Neural progenitor cell (in vitro differentiated cells): ENCODE measurements around the gene COX19. TPM values are rescaled to one million over a fixed set of nuclear protein-coding genes. Genes with fewer than 3 reads are reported as not detected.
"Not testable (repeated sequence)": the region's sequence is repeated elsewhere in the genome, so short reads cannot be mapped to it uniquely, and the experiment has no call there.

Experiments used
- DNase-seq: peaks from one replicate; pipeline ENCODE4 v3.0.0-alpha.2; 2016; ENCODE audit warnings: low spot score
- H2AFZ ChIP-seq: fragments of 200-600 bp; sonication (generic); replicated peaks from 2 replicates; pipeline ENCODE4 v1.6.1; 2016; ENCODE audit warnings: antibody characterized with exemption
- H3F3A ChIP-seq: fragments of 200-600 bp; sonication (generic); 2 replicates; pipeline ENCODE4 v1.6.1; 2016; ENCODE audit warnings: antibody characterized with exemption, low read depth
- H3K27ac ChIP-seq: fragments of 200-600 bp; sonication (generic); 2 replicates; pipeline ENCODE4 v1.5.1; 2016; ENCODE audit warnings: mild to moderate bottlenecking
- H3K27me3 ChIP-seq: fragments of 200-600 bp; sonication (generic); 2 replicates; pipeline ENCODE4 v1.6.1; 2016; ENCODE audit warnings: mild to moderate bottlenecking, moderate library complexity
- H3K36me3 ChIP-seq: fragments of 200-600 bp; sonication (generic); 2 replicates; pipeline ENCODE4 v1.5.1; 2016
- H3K4me1 ChIP-seq: fragments of 200-600 bp; sonication (generic); 2 replicates; pipeline ENCODE4 v1.6.1; 2016; ENCODE audit warnings: mixed run types
- H3K4me2 ChIP-seq: fragments of 200-600 bp; sonication (generic); 2 replicates; pipeline ENCODE4 v1.6.1; 2016
- H3K4me3 ChIP-seq: fragments of 200-600 bp; sonication (generic); 2 replicates; pipeline ENCODE4 v1.5.1; 2016
- H3K79me2 ChIP-seq: fragments of 200-600 bp; sonication (generic); 2 replicates; pipeline ENCODE4 v1.6.1; 2016; ENCODE audit warnings: low read depth
- H3K9ac ChIP-seq: fragments of 200-600 bp; sonication (generic); 2 replicates; pipeline ENCODE4 v1.6.1; 2016
- H3K9me3 ChIP-seq: fragments of 200-600 bp; sonication (generic); 2 replicates; pipeline ENCODE4 v1.5.1; 2016; ENCODE audit warnings: low read depth
- H4K20me1 ChIP-seq: fragments of 200-600 bp; sonication (generic); 2 replicates; pipeline ENCODE4 v1.6.1; 2016; ENCODE audit warnings: low read depth
- H3K27ac Mint-ChIP-seq: 3 replicates; pipeline ENCODE4 v1.8.0; 2021; ENCODE audit warnings: mixed read lengths
- H3K27me3 Mint-ChIP-seq: 2 replicates; pipeline ENCODE4 v1.8.0; 2022; ENCODE audit warnings: low read depth, mild to moderate bottlenecking, inconsistent platforms, moderate library complexity, mixed read lengths; ENCODE audit not compliant: insufficient read depth
- H3K36me3 Mint-ChIP-seq: 3 replicates; pipeline ENCODE4 v1.8.0; 2021; ENCODE audit warnings: mixed read lengths
- H3K4me1 Mint-ChIP-seq: 3 replicates; pipeline ENCODE4 v1.8.0; 2021; ENCODE audit warnings: mixed read lengths
- H3K4me3 Mint-ChIP-seq: 3 replicates; pipeline ENCODE4 v1.8.0; 2021; ENCODE audit warnings: mild to moderate bottlenecking, moderate library complexity, mixed read lengths
- H3K9me3 Mint-ChIP-seq: 3 replicates; pipeline ENCODE4 v1.8.0; 2020; ENCODE audit warnings: mixed read lengths
- EZH2 ChIP-seq: fragments of 200-600 bp; sonication (generic); IDR thresholded peaks from 2 replicates; pipeline ENCODE4 v1.6.1; 2017; ENCODE audit warnings: antibody characterized with exemption, mild to moderate bottlenecking, moderate library complexity
- EZH2phosphoT487 ChIP-seq: fragments of 200-600 bp; sonication (generic); IDR thresholded peaks from 2 replicates; pipeline ENCODE4 v1.6.1; 2017; ENCODE audit warnings: antibody characterized with exemption
- total RNA-seq: library from RNA; depleted of rRNA; stranded (reverse); fragments of >200 nt; gene quantifications from 2 replicates; pipeline ENCODE4 v1.2.3, GENCODE V29; 2015; ENCODE audit warnings: low replicate concordance
- TF ChIP-seq, protein P1 (sequence below): fragments of 200-600 bp; sonication (generic); IDR thresholded peaks from 2 replicates; pipeline ENCODE4 v1.5.1; 2017; ENCODE audit warnings: antibody characterized with exemption, mild to moderate bottlenecking

The COX19 gene
- total RNA-seq, 1 donor from 2014 or later: 15.1 TPM

DNA sequence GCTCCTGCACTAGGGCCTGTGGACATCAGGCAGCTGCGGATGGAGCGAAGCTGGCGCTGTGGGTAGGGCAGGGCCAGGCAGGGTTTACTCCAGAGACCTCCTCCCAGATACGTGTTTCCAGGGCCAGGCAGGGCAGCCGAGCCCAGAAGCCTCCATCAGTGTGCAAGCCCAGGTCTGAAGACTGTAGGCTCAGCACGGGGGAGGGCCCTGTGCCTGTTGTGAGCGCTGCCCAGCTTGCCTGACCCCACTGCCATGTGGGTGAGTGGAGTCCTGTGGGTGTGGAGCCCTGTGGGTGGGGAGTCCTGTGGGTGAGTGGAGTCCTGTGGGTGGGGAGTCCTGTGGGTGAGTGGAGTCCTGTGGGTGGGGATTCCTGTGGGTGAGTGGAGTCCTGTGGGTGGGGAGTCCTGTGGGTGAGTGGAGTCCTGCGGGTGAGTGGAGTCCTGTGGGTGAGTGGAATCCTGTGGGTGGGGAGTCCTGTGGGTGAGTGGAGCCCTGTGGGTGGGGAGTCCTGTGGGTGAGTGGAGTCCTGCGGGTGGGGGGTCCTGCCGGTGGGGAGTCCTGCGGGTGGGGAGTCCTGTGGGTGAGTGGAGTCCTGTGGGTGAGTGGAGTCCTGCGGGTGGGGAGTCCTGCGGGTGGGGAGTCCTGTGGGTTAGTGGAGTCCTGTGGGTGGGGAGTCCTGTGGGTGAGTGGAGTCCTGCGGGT is 25.9 kb upstream of the COX19 start:
- not testable (repeated sequence) for H3K27ac Mint-ChIP-seq, H3K4me2 ChIP-seq, H2AFZ ChIP-seq, H3K36me3 Mint-ChIP-seq, H3K9me3 Mint-ChIP-seq, H3K27me3 ChIP-seq, H3K9ac ChIP-seq, H4K20me1 ChIP-seq, H3K79me2 ChIP-seq, H3K36me3 ChIP-seq, H3K4me3 Mint-ChIP-seq, H3K4me3 ChIP-seq, H3K27me3 Mint-ChIP-seq, H3K9me3 ChIP-seq, H3K4me1 ChIP-seq
- Histone ChIP-seq H3F3A (peaks cover 17% of the 10 kb centered on the region), H3K27ac (peak overlapping the region; percentile 58)
- DNase-seq: peak; percentile 57
- H3K4me1 Mint-ChIP-seq: peaks cover 12% of the 10 kb centered on the region

DNA sequence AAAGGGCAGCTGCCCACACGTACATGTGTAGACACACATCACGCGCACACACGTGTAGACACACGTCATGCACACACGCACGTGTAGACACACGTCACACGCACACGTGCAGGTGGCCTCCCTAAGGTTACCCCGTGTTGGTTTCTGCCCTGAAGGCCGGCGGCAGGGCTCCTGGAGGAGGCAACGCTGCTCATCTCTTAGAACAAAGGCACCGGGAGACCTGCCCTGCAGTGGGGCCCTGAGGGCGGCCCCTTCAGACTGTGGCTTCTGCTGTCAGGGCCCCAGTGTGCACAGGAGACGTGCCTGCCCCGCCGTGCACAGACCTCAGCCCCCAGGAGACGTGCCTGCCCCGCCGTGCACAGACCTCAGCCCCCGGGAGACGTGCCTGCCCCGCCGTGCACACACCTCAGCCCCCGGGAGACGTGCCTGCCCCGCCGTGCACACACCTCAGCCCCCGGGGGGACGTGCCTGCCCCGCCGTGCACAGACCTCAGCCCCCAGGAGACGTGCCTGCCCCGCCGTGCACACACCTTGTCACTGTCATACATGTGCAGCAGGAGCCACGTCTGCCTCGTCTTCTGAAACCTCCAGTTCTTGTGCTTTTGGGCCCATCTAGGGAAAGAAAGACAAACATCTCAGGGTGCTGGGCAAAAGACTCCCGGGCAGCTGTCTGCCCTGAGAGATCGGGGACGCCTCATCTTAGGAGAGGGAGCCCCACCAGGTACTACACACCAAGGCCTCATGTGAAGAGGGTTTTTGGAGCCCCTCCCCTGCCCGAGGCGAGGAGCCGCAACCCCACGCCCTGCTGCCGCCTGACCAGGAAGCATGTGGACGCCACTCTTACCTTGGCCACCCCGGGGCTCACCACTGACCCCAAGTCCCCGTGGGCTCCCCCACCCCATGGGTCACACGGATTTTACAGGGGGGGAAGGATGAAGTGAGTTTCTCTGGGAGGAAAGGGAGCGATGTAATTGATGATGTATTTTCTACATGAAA is 24.9 kb upstream of the COX19 start:
- Histone ChIP-seq H3K27ac (peak overlapping the region; percentile 58), H3F3A (peaks cover 17% of the 10 kb centered on the region), H3K79me2 (no peaks in the 10 kb centered on the region), H3K27me3 (no peaks in the 10 kb centered on the region), H3K4me2 (no peak overlapping the region), H3K36me3 (no peaks in the 10 kb centered on the region), H2AFZ (no peak overlapping the region), H3K9me3 (no peaks in the 10 kb centered on the region), H4K20me1 (peaks cover 4% of the 10 kb centered on the region), H3K4me1 (peaks cover 7% of the 10 kb centered on the region), H3K4me3 (no peak overlapping the region), H3K9ac (no peak overlapping the region)
- Mint-ChIP-seq H3K4me1 (peaks cover 9% of the 10 kb centered on the region), H3K36me3 (no peaks in the 10 kb centered on the region), H3K27ac (no peak overlapping the region), H3K9me3 (no peaks in the 10 kb centered on the region), H3K27me3 (peaks cover 2% of the 10 kb centered on the region), H3K4me3 (no peak overlapping the region)
- TF ChIP-seq EZH2 (no peak), EZH2phosphoT487 (no peak)
- TF ChIP-seq, protein P1, sequence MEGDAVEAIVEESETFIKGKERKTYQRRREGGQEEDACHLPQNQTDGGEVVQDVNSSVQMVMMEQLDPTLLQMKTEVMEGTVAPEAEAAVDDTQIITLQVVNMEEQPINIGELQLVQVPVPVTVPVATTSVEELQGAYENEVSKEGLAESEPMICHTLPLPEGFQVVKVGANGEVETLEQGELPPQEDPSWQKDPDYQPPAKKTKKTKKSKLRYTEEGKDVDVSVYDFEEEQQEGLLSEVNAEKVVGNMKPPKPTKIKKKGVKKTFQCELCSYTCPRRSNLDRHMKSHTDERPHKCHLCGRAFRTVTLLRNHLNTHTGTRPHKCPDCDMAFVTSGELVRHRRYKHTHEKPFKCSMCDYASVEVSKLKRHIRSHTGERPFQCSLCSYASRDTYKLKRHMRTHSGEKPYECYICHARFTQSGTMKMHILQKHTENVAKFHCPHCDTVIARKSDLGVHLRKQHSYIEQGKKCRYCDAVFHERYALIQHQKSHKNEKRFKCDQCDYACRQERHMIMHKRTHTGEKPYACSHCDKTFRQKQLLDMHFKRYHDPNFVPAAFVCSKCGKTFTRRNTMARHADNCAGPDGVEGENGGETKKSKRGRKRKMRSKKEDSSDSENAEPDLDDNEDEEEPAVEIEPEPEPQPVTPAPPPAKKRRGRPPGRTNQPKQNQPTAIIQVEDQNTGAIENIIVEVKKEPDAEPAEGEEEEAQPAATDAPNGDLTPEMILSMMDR: no peak
- DNase-seq: no peak

DNA sequence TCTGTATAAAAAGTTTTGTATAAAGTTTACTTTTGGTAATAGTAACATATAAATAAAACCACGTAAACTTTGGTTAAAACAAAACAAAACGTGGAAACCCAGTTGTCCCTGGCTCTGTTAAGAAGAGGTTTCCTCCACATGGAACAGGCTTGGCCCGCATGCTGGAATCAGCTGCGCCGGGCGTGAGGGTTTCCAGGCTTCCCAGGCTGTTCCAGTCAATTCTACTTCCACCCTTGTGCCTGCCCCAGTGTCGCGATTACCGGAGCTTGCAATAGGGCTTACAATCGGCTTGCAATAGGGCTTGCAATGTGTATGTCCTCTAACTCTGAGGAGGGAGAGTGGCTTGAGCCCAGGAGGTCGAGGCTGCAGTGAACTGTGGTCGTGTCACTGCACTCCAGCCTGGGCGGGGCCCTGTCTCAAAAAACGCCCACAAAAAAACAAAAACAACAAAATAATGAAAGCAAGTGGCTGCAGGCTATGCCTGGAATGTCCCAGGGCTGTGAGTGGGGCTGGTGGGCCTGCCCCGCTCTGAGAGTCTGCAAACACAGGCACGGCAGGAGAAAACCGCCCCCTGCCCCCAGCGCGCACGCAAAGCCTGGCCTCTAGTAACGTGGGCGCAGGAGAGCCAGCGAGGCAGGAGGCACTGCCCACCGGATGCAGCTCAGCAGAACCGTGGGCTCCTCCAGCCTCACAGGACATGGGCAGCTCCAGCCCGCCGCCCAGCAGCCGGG is 24.0 kb upstream of the COX19 start:
- no peak for DNase-seq
- Histone ChIP-seq H3K79me2 (no peaks in the 10 kb centered on the region), H3K36me3 (no peaks in the 10 kb centered on the region), H4K20me1 (peaks cover 4% of the 10 kb centered on the region), H3K27me3 (no peaks in the 10 kb centered on the region), H3K4me1 (peaks cover 7% of the 10 kb centered on the region), H3K4me2 (no peak overlapping the region), H3K9ac (no peak overlapping the region), H3K27ac (peak overlapping the region; percentile 58), H3K9me3 (no peaks in the 10 kb centered on the region), H3F3A (peaks cover 17% of the 10 kb centered on the region), H2AFZ (no peak overlapping the region), H3K4me3 (no peak overlapping the region)
- TF ChIP-seq, protein P1: no peak
- no peak for TF ChIP-seq EZH2
- TF ChIP-seq EZH2phosphoT487: no peak
- peaks cover 4% of the 10 kb centered on the region for H3K27me3 Mint-ChIP-seq
- no peaks in the 10 kb centered on the region for H3K9me3 Mint-ChIP-seq
- H3K27ac Mint-ChIP-seq: no peak overlapping the region
- H3K4me1 Mint-ChIP-seq: peaks cover 12% of the 10 kb centered on the region
- no peak overlapping the region for H3K4me3 Mint-ChIP-seq
- H3K36me3 Mint-ChIP-seq: no peaks in the 10 kb centered on the region
